ENCODE measurements around the gene EML1. TPM values are rescaled to one million over a fixed set of nuclear protein-coding genes. Genes with fewer than 3 reads are reported as not detected.

EML1 gene
- total and polyA plus RNA-seq, 3 donors from 2014 or later: 18.1 to 22.7 (median 22.0) TPM

- no peaks in the 10 kb centered on the region for H3K36me3 ChIP-seq (ENCODE audit: low read depth, missing control alignments)
- intact Hi-C loops (cut with DNase I; ENCODE audit: low total_unique reads): no loop called here
- H3K27me3 ChIP-seq: no peaks in the 10 kb centered on the region
- no peak overlapping the region for H3K27ac ChIP-seq
- H3K9me3 ChIP-seq: no peaks in the 10 kb centered on the region
- no peaks in the 10 kb centered on the region for H3K4me1 ChIP-seq
- 93 to 95% methylated on average over 6 of the region's 6 CpGs for WGBS, 2 donors
- TF ChIP-seq POLR2A (IDR thresholded peaks at IDR 0.05): no peak
- no peak for TF ChIP-seq CTCF (IDR thresholded peaks at IDR 0.05)
- H3K4me3 ChIP-seq: no peak overlapping the region
- DNase-seq: no peak
Observed at GRCh38 chr14:99812892-99813291, 19.7 kb downstream of the EML1 start.

- no peaks in the 10 kb centered on the region for H3K4me1 ChIP-seq
- intact Hi-C loops (cut with DNase I; ENCODE audit: low total_unique reads): no loop called here
- H3K9me3 ChIP-seq: no peaks in the 10 kb centered on the region
- H3K27ac ChIP-seq: no peak overlapping the region
- H3K27me3 ChIP-seq: no peaks in the 10 kb centered on the region
- H3K36me3 ChIP-seq (ENCODE audit: low read depth, missing control alignments): no peaks in the 10 kb centered on the region
- H3K4me3 ChIP-seq: no peak overlapping the region
- 74 to 85% methylated on average over 6 of the region's 6 CpGs for WGBS, 2 donors
- TF ChIP-seq POLR2A (IDR thresholded peaks at IDR 0.05) (no peak), CTCF (IDR thresholded peaks at IDR 0.05) (no peak)
- no peak for DNase-seq
Observed at GRCh38 chr14:99815696-99816095, 22.5 kb downstream of the EML1 start.

GRCh38 chr14:99816217-99816616, 23.0 kb downstream of the EML1 start:
- intact Hi-C loops (cut with DNase I; ENCODE audit: low total_unique reads): no loop called here
- Histone ChIP-seq H3K4me1 (no peaks in the 10 kb centered on the region), H3K36me3 (ENCODE audit: low read depth, missing control alignments) (no peaks in the 10 kb centered on the region), H3K27me3 (no peaks in the 10 kb centered on the region), H3K27ac (no peak overlapping the region), H3K9me3 (no peaks in the 10 kb centered on the region), H3K4me3 (no peak overlapping the region)
- WGBS, 2 donors: 85 to 92% methylated on average over 7 of the region's 7 CpGs
- TF ChIP-seq CTCF (IDR thresholded peaks at IDR 0.05) (no peak), POLR2A (IDR thresholded peaks at IDR 0.05) (no peak)
- no peak for DNase-seq

GRCh38 chr14:99816642-99817041, 23.4 kb downstream of the EML1 start:
- Histone ChIP-seq H3K27ac (no peak overlapping the region), H3K4me1 (no peaks in the 10 kb centered on the region), H3K27me3 (no peaks in the 10 kb centered on the region), H3K36me3 (ENCODE audit: low read depth, missing control alignments) (no peaks in the 10 kb centered on the region), H3K9me3 (no peaks in the 10 kb centered on the region), H3K4me3 (no peak overlapping the region)
- DNase-seq: no peak
- 79 to 80% methylated on average over 3 of the region's 3 CpGs for WGBS, 2 donors
- no peak for TF ChIP-seq CTCF (IDR thresholded peaks at IDR 0.05)
- TF ChIP-seq POLR2A (IDR thresholded peaks at IDR 0.05): no peak
- intact Hi-C loops (cut with DNase I; ENCODE audit: low total_unique reads): no loop called here

- Histone ChIP-seq H3K36me3 (ENCODE audit: low read depth, missing control alignments) (no peaks in the 10 kb centered on the region), H3K4me3 (no peak overlapping the region), H3K27me3 (no peaks in the 10 kb centered on the region), H3K27ac (no peak overlapping the region), H3K9me3 (no peaks in the 10 kb centered on the region), H3K4me1 (no peaks in the 10 kb centered on the region)
- intact Hi-C loops (cut with DNase I; ENCODE audit: low total_unique reads): no loop called here
- 94 to 95% methylated on average over 10 of the region's 10 CpGs for WGBS, 2 donors
- TF ChIP-seq POLR2A (IDR thresholded peaks at IDR 0.05) (no peak), CTCF (IDR thresholded peaks at IDR 0.05) (no peak)
- no peak for DNase-seq
Observed at GRCh38 chr14:99817331-99817730, 24.1 kb downstream of the EML1 start.
